Measurements from ENCODE around the gene NUP35. TPM values are rescaled to one million over a fixed set of nuclear protein-coding genes. Genes with fewer than 3 reads are reported as not detected.

Gene NUP35
- total RNA-seq, 1 experiment from 2014 or later, result 33.4 TPM

DNA sequence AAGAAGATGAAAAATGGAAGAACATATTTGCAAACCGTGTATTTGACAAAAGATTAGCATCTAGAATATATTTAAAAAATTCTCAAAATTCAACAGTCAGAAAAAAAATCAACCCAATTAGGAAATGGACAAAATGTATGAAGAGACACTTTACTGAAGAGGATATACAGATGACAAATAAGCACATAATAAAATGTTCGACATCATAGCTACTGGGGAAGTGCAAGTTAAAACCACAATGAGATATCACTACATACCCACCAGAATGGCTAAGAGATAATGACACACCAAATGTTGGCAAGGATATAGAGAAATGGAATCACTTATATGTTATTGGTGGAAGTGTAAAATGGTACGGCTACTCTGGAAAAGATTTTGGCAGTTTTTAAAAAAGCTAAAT lies 11.7 kb upstream of the NUP35 start:
- H3K4me1 ChIP-seq (ENCODE audit: control insufficient read depth in 1 of 2, insufficient read depth in 2 of 2, low read length in 2 of 2), result no peaks in the 10 kb centered on the region
- H3K27me3 ChIP-seq (ENCODE audit: insufficient read depth, low read length), result no peaks in the 10 kb centered on the region
- H3K36me3 ChIP-seq (ENCODE audit: control insufficient read depth in 1 of 2, insufficient read depth in 2 of 2, low read length in 2 of 2), result no peaks in the 10 kb centered on the region
- no peak for TF ChIP-seq ATF3 (IDR thresholded peaks at IDR 0.05)
- TF ChIP-seq SRF (IDR thresholded peaks at IDR 0.05; ENCODE audit: low read depth), result no peak
- TF ChIP-seq, protein P1, sequence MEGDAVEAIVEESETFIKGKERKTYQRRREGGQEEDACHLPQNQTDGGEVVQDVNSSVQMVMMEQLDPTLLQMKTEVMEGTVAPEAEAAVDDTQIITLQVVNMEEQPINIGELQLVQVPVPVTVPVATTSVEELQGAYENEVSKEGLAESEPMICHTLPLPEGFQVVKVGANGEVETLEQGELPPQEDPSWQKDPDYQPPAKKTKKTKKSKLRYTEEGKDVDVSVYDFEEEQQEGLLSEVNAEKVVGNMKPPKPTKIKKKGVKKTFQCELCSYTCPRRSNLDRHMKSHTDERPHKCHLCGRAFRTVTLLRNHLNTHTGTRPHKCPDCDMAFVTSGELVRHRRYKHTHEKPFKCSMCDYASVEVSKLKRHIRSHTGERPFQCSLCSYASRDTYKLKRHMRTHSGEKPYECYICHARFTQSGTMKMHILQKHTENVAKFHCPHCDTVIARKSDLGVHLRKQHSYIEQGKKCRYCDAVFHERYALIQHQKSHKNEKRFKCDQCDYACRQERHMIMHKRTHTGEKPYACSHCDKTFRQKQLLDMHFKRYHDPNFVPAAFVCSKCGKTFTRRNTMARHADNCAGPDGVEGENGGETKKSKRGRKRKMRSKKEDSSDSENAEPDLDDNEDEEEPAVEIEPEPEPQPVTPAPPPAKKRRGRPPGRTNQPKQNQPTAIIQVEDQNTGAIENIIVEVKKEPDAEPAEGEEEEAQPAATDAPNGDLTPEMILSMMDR (IDR thresholded peaks at IDR 0.05 in 2 of 3, conservative IDR thresholded peaks at IDR 0.05 in 1 of 3; ENCODE audit: borderline replicate concordance in 1 of 3, insufficient read depth in 1 of 3, low read depth in 2 of 3, low read length in 2 of 3), result no peak
- TF ChIP-seq EGR1 (IDR thresholded peaks at IDR 0.05; ENCODE audit: low read depth), result no peak
- no peak for TF ChIP-seq EZH2phosphoT487 (IDR thresholded peaks at IDR 0.05; ENCODE audit: borderline replicate concordance)
- no peak for TF ChIP-seq SP1 (IDR thresholded peaks at IDR 0.05; ENCODE audit: low read depth)
- TF ChIP-seq SIN3A (IDR thresholded peaks at IDR 0.05; ENCODE audit: low read depth), result no peak
- TF ChIP-seq RAD21 (IDR thresholded peaks at IDR 0.05; ENCODE audit: low read depth), result no peak
- no peak for TF ChIP-seq TCF7L2 (IDR thresholded peaks at IDR 0.05; ENCODE audit: borderline replicate concordance, extremely low read depth, insufficient read depth, insufficient read length)
- TF ChIP-seq YY1 (IDR thresholded peaks at IDR 0.05; ENCODE audit: extremely low read depth, insufficient replicate concordance, low read depth, low read length), result no peak
- no peak for TF ChIP-seq ZBTB33 (IDR thresholded peaks at IDR 0.05; ENCODE audit: extremely low read depth, insufficient replicate concordance, low read length)
- TF ChIP-seq ZNF274 (IDR thresholded peaks at IDR 0.05; ENCODE audit: low read depth, low read length), result no peak
- no peak for TF ChIP-seq ELF1 (IDR thresholded peaks at IDR 0.05; ENCODE audit: borderline replicate concordance, low read depth)
- TF ChIP-seq, protein P2, sequence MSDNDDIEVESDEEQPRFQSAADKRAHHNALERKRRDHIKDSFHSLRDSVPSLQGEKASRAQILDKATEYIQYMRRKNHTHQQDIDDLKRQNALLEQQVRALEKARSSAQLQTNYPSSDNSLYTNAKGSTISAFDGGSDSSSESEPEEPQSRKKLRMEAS (IDR thresholded peaks at IDR 0.05), result no peak
- no peak for TF ChIP-seq EZH2 (IDR thresholded peaks at IDR 0.05)
- TF ChIP-seq CEBPB (IDR thresholded peaks at IDR 0.05; ENCODE audit: low read depth), result no peak
- POLR2A ChIA-PET, result interaction anchor here (0.9 kb wide), 1 partner anchor 12 kb away, joined by 3 read pairs; the partner anchor contains the start of gene NUP35
- H3K79me2 ChIP-seq (ENCODE audit: insufficient read depth, low read length), result no peaks in the 10 kb centered on the region
- no peak overlapping the region for H2AFZ ChIP-seq (ENCODE audit: low read depth, low read length, poor library complexity, severe bottlenecking)
- no peaks in the 10 kb centered on the region for H3K9me2 ChIP-seq (ENCODE audit: insufficient read depth)
- RAD21 ChIA-PET (ENCODE audit: low non-redundant PET in 1 of 2, low total read pairs in 2 of 2, uncharacterized antibody in 2 of 2, unreplicated experiment in 2 of 2), result no interaction called here
- no peak overlapping the region for H3K4me2 ChIP-seq (ENCODE audit: low read length)
- H4K20me1 ChIP-seq (ENCODE audit: insufficient read depth), result no peaks in the 10 kb centered on the region
- H3K9me3 ChIP-seq (ENCODE audit: control insufficient read depth in 1 of 2, insufficient read depth in 1 of 2, low read depth in 1 of 2, low read length in 2 of 2), result no peaks in the 10 kb centered on the region
- no TSS peak for BruUV-seq (replicated peaks)
- intact Hi-C loops (cut with micrococcal nuclease), result no loop called here
- H3K4me3 ChIP-seq (replicated peaks in 1 of 2; ENCODE audit: low read depth in 1 of 2, low read length in 2 of 2), result no peak overlapping the region
- H3K9ac ChIP-seq (ENCODE audit: low read length), result no peak overlapping the region
- DNase-seq (ENCODE audit: low read depth, low spot score) (no peak), ATAC-seq (no peak)
- CTCF ChIA-PET, result no interaction called here
- H3K27ac ChIP-seq (ENCODE audit: low read depth, low read length), result no peak overlapping the region
